CD4-positive, alpha-beta T cell (primary cell): ENCODE results near the gene CHPF2. TPM values are rescaled to one million over a fixed set of nuclear protein-coding genes. Genes with fewer than 3 reads are reported as not detected.

Experiments
- ATAC-seq: fragments of 200-7000 bp; cut with Tn5 transposase; one replicate; pipeline ENCODE4 v1.10.0; 2022; ENCODE audit warnings: mild to moderate bottlenecking; ENCODE audit not compliant: poor library complexity
- CTCF ChIA-PET: fragments of 350-600 bp; sonication (Branson Sonifier 250); formaldehyde crosslinking; loops from one replicate; lab custom pipeline; 2021; ENCODE audit warnings: antibody characterized with exemption, inconsistent platforms; lab: Charles Lee
- POLR2A ChIA-PET: fragments of 350-600 bp; sonication (Branson Sonifier 250); formaldehyde crosslinking; loops from one replicate; lab custom pipeline; 2021; ENCODE audit warnings: antibody characterized with exemption, inconsistent platforms; lab: Charles Lee
- DNase-seq, 14 experiments: peaks; one replicate each; pipeline ENCODE4 v3.0.0-alpha.2; 2013 to 2020; ENCODE audit warnings: mixed read lengths in 2 of 14
- H3K27ac ChIP-seq, 2 donors: one replicate each; pipeline versions ENCODE4 v1.5.1 to v1.7.0; 2013; ENCODE audit warnings: low read length in 2 of 2, low read depth in 1 of 2, mild to moderate bottlenecking in 1 of 2
- H3K27me3 ChIP-seq, 2 experiments: 1 replicate in 1 of 2; 2 replicates in 1 of 2; pipeline versions ENCODE4 v1.6.1 to v1.7.0; 2013; ENCODE audit warnings: low read length in 2 of 2, control low read depth in 1 of 2, mild to moderate bottlenecking in 1 of 2, moderate library complexity in 1 of 2; ENCODE audit not compliant: insufficient read depth in 2 of 2, control insufficient read depth in 1 of 2
- H3K36me3 ChIP-seq: one replicate; pipeline ENCODE4 v1.6.1; 2013; ENCODE audit warnings: low read length, control low read depth; ENCODE audit not compliant: insufficient read depth
- H3K4me1 ChIP-seq: one replicate; pipeline ENCODE4 v1.6.1; 2013; ENCODE audit warnings: low read length, control low read depth; ENCODE audit not compliant: insufficient read depth
- H3K4me3 ChIP-seq: one replicate; pipeline ENCODE4 v1.5.1; 2013; ENCODE audit warnings: mild to moderate bottlenecking, low read length, moderate library complexity
- H3K9me3 ChIP-seq, 2 experiments: 1 replicate in 1 of 2; 2 replicates in 1 of 2; pipeline versions ENCODE4 v1.6.1 to v1.7.0; 2013; ENCODE audit warnings: low read length in 2 of 2, mild to moderate bottlenecking in 2 of 2, control low read depth in 1 of 2, moderate library complexity in 1 of 2; ENCODE audit not compliant: control insufficient read depth in 1 of 2, insufficient read depth in 1 of 2
- H3K27ac Mint-ChIP-seq: one replicate; pipeline ENCODE4 v1.8.0; 2020; ENCODE audit warnings: mixed read lengths
- H3K27me3 Mint-ChIP-seq: one replicate; pipeline ENCODE4 v1.8.0; 2021; ENCODE audit warnings: mixed read lengths
- H3K36me3 Mint-ChIP-seq: one replicate; pipeline ENCODE4 v1.8.0; 2021; ENCODE audit warnings: low read depth, mixed read lengths
- H3K4me1 Mint-ChIP-seq: one replicate; pipeline ENCODE4 v1.8.0; 2021; ENCODE audit warnings: low read depth, mixed read lengths
- H3K4me3 Mint-ChIP-seq: one replicate; pipeline ENCODE4 v1.8.0; 2020; ENCODE audit warnings: mild to moderate bottlenecking, mixed read lengths
- H3K9me3 Mint-ChIP-seq: one replicate; pipeline ENCODE4 v1.8.0; 2020; ENCODE audit warnings: mixed read lengths
- intact Hi-C, 2 experiments: fragments of 100-400 bp; cut with DNase I in 1 of 2; cut with micrococcal nuclease in 1 of 2; formaldehyde crosslinking; loops; one replicate each; pipeline versions ENCODE4 v1.15.1 to v1.9.0; 2023 to 2025; cut with DNase I, micrococcal nuclease
- total RNA-seq, 174 experiments: library from RNA in 2 of 174; stranded (reverse) in 2 of 174; gene quantifications; one replicate each; pipeline ENCODE4 v1.2.3 and lab custom pipeline; 2021 to 2026
- TF ChIP-seq, protein P1 (sequence below): fragments of 200-600 bp; IDR thresholded peaks from one replicate; pipeline ENCODE4 v1.8.0; 2022; ENCODE audit warnings: antibody characterized with exemption, mild to moderate bottlenecking

Gene CHPF2
- total RNA-seq, 2 experiments from 2014 or later, result 29.6 to 30.5 TPM

DNA sequence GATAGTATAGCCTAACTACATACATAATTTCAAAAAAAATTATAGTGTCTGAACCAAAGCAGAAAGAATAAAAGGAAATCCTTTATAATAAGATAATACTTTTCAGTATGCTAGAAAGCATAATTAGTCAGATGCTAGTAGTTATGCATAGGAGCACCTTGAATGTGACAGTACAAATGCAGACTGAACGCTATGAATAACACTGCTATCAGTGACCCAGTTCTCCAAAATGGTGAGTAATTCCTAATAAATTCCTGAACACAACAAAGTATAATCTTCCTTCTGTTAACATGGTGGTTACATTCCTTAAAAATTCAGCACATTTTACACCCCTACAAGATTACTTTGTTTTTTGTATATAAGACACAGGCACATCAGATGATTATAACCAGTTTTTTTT, 1.2 kb upstream of the CHPF2 start:
- peaks cover 54% of the 10 kb centered on the region for H3K4me1 Mint-ChIP-seq
- Histone ChIP-seq H3K27ac (no peak overlapping the region), H3K36me3 (peaks cover 15% of the 10 kb centered on the region), H3K9me3 (no peaks in the 10 kb centered on the region), H3K4me1 (peaks cover 56% of the 10 kb centered on the region), H3K27me3 (no peaks in the 10 kb centered on the region), H3K4me3 (no peak overlapping the region)
- ATAC-seq (no peak), DNase-seq (no peak)
- peaks cover 46% of the 10 kb centered on the region for H3K36me3 Mint-ChIP-seq
- no peaks in the 10 kb centered on the region for H3K9me3 Mint-ChIP-seq
- intact Hi-C loops, result no loop called here
- TF ChIP-seq, protein P1, sequence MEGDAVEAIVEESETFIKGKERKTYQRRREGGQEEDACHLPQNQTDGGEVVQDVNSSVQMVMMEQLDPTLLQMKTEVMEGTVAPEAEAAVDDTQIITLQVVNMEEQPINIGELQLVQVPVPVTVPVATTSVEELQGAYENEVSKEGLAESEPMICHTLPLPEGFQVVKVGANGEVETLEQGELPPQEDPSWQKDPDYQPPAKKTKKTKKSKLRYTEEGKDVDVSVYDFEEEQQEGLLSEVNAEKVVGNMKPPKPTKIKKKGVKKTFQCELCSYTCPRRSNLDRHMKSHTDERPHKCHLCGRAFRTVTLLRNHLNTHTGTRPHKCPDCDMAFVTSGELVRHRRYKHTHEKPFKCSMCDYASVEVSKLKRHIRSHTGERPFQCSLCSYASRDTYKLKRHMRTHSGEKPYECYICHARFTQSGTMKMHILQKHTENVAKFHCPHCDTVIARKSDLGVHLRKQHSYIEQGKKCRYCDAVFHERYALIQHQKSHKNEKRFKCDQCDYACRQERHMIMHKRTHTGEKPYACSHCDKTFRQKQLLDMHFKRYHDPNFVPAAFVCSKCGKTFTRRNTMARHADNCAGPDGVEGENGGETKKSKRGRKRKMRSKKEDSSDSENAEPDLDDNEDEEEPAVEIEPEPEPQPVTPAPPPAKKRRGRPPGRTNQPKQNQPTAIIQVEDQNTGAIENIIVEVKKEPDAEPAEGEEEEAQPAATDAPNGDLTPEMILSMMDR, result no peak
- no peaks in the 10 kb centered on the region for H3K27me3 Mint-ChIP-seq
- CTCF ChIA-PET, result no interaction called here
- POLR2A ChIA-PET, result no interaction called here
- H3K4me3 Mint-ChIP-seq, result peak overlapping the region; percentile 97
- peak overlapping the region; percentile 90 for H3K27ac Mint-ChIP-seq

DNA sequence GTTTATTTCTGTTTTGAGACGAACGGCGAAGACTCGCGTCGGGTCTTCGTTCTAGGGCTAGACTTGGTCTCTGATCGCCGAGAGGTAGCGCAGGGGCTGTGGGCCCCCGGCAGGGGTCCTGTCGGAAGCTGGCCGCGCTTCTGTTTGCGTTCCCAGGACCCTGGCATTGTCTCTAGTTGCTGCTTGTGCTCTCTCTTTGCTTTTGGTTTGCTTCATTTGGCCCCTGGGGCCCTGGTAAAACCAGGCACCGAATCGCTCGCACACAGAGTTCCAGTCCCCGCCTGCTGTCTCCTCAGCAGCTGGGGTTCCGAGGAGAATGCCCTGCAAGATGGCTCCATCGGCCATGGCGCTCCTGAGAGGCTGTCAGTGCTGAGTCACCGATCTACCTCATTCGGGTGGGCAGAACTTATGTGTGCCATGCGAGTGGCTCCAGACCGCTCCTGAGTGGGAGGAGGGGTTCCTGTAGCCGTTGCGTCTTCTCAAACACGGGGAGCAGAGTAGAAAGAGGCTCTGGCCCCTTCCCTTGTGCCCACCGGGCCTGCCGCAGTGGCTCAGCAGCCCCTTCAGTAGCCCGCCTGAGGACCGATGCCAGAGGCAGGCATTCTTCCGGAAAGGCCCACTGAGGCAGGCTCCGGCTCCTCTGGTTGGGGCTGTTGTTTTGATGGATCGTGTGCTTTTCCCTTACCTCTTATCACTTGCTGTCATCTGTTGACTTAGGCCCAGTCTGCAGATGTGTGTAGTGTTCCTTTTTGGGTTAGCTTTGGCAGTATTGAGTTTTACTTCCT, 826 bp downstream of the CHPF2 start:
- intact Hi-C loops, result loop anchor here (2.0 kb wide), 2 partner anchors 174 to 1608 kb away; partner anchors contain the start of gene SLC4A2 (in 1 of the 2)
- TF ChIP-seq, protein P1, result no peak
- Histone ChIP-seq H3K27me3 (no peaks in the 10 kb centered on the region), H3K4me3 (peak overlapping the region; percentile 95), H3K9me3 (no peaks in the 10 kb centered on the region), H3K27ac (peak overlapping the region; percentile 61 to 74), H3K4me1 (peaks cover 40% of the 10 kb centered on the region), H3K36me3 (peaks cover 32% of the 10 kb centered on the region)
- peak; percentile 71 for ATAC-seq
- peak; percentile 42 to 78 (median 59) for DNase-seq
- H3K9me3 Mint-ChIP-seq, result no peaks in the 10 kb centered on the region
- peak overlapping the region; percentile 90 for H3K27ac Mint-ChIP-seq
- peaks cover 44% of the 10 kb centered on the region for H3K4me1 Mint-ChIP-seq
- ChIA-PET POLR2A (interaction anchor here (1.0 to 3.6 kb wide), 6 partner anchors 9 to 200 kb away, joined by 3 to 18 read pairs (median 4); no protein-coding TSS in a partner anchor), CTCF (interaction anchor here (0.9 to 2.0 kb wide), 3 partner anchors 11 to 215 kb away, joined by 3 to 10 read pairs (median 4); no protein-coding TSS in a partner anchor)
- no peaks in the 10 kb centered on the region for H3K27me3 Mint-ChIP-seq
- peak overlapping the region; percentile 99 for H3K4me3 Mint-ChIP-seq
- peaks cover 43% of the 10 kb centered on the region for H3K36me3 Mint-ChIP-seq

DNA sequence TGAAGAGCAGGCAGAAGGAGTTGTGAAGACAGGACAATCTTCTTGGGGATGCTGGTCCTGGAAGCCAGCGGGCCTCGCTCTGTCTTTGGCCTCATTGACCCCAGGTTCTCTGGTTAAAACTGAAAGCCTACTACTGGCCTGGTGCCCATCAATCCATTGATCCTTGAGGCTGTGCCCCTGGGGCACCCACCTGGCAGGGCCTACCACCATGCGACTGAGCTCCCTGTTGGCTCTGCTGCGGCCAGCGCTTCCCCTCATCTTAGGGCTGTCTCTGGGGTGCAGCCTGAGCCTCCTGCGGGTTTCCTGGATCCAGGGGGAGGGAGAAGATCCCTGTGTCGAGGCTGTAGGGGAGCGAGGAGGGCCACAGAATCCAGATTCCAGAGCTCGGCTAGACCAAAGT, 1.5 kb downstream of the CHPF2 start:
- ATAC-seq, result no peak
- H3K27ac ChIP-seq, result peak overlapping the region in 1 of 2 donors; percentile 74

More for the DNA sequence above, 1.5 kb downstream of the CHPF2 start:
- H3K27me3 ChIP-seq, result no peaks in the 10 kb centered on the region
- Mint-ChIP-seq H3K36me3 (peaks cover 43% of the 10 kb centered on the region), H3K4me1 (peaks cover 44% of the 10 kb centered on the region), H3K27ac (peak overlapping the region; percentile 90), H3K9me3 (no peaks in the 10 kb centered on the region), H3K27me3 (no peaks in the 10 kb centered on the region), H3K4me3 (peak overlapping the region; percentile 99)
- TF ChIP-seq, protein P1, result no peak
- ChIA-PET POLR2A (interaction anchor here (0.6 to 3.6 kb wide), 3 partner anchors 9 to 251 kb away, joined by 3 to 18 read pairs (median 4); no protein-coding TSS in a partner anchor), CTCF (interaction anchor here (2.0 kb wide), 1 partner anchor 10 kb away, joined by 10 read pairs; no protein-coding TSS in a partner anchor)
- H3K36me3 ChIP-seq, result peaks cover 37% of the 10 kb centered on the region
- H3K4me3 ChIP-seq, result peak overlapping the region; percentile 95
- no peak for DNase-seq
- no peaks in the 10 kb centered on the region for H3K9me3 ChIP-seq
- intact Hi-C loops, result loop anchor here (2.0 kb wide), 2 partner anchors 175 to 1609 kb away; partner anchors contain the start of gene SLC4A2 (in 1 of the 2)
- H3K4me1 ChIP-seq, result peaks cover 39% of the 10 kb centered on the region
